Activated CD8-positive, alpha-beta memory T cell treated with anti-CD3 and anti-CD28 coated beads, Interleukin-2, amount 10 ng/mL, durations not matched to agents 7 days and 5 days (primary cell): Measurements from ENCODE around the gene TMEM72. TPM values are rescaled to one million over a fixed set of nuclear protein-coding genes. Genes with fewer than 3 reads are reported as not detected.

Source experiments
- ATAC-seq: fragments of 150-1000 bp; cut with Tn5 transposase; one replicate; pipeline ENCODE4 v1.10.0; 2021; ENCODE audit warnings: moderate library complexity
- CTCF ChIA-PET: fragments of 350-600 bp; sonication (Branson Sonifier 250); formaldehyde crosslinking; loops from one replicate; lab custom pipeline; 2021; ENCODE audit warnings: antibody characterized with exemption; lab: Charles Lee
- DNase-seq: peaks from one replicate; pipeline ENCODE4 v3.0.0-alpha.2; 2020
- H3K27ac Mint-ChIP-seq: one replicate; pipeline ENCODE4 v1.8.0; 2021; ENCODE audit warnings: mild to moderate bottlenecking, mixed read lengths
- H3K27me3 Mint-ChIP-seq: one replicate; pipeline ENCODE4 v1.8.0; 2021; ENCODE audit warnings: mixed read lengths
- H3K36me3 Mint-ChIP-seq: one replicate; pipeline ENCODE4 v1.8.0; 2021; ENCODE audit warnings: mild to moderate bottlenecking, mixed read lengths
- H3K4me1 Mint-ChIP-seq: one replicate; pipeline ENCODE4 v1.8.0; 2021; ENCODE audit warnings: mixed read lengths
- H3K4me3 Mint-ChIP-seq: one replicate; pipeline ENCODE4 v1.8.0; 2021; ENCODE audit warnings: mild to moderate bottlenecking, moderate library complexity, mixed read lengths
- H3K9me3 Mint-ChIP-seq: one replicate; pipeline ENCODE4 v1.8.0; 2022; ENCODE audit warnings: low read depth, mixed read lengths
- total RNA-seq, 2 experiments: library from RNA; stranded (reverse); gene quantifications; one replicate each; pipeline ENCODE4 v1.2.3, GENCODE V29; 2021

The TMEM72 gene
- total RNA-seq, 2 experiments from 2014 or later: not detected

- ATAC-seq: no peak
- H3K36me3 Mint-ChIP-seq: no peaks in the 10 kb centered on the region
- H3K4me3 Mint-ChIP-seq: no peak overlapping the region
- DNase-seq: no peak
- H3K9me3 Mint-ChIP-seq: no peaks in the 10 kb centered on the region
- H3K27me3 Mint-ChIP-seq: peaks cover 21% of the 10 kb centered on the region
- CTCF ChIA-PET: interaction anchor here (1.2 kb wide), 1 partner anchor 18 kb away, joined by 3 read pairs; no protein-coding TSS in a partner anchor
- H3K4me1 Mint-ChIP-seq: peaks cover 15% of the 10 kb centered on the region
- no peak overlapping the region for H3K27ac Mint-ChIP-seq
Measured at GRCh38 chr10:44914891-44915290, 3.8 kb downstream of the TMEM72 start.

- Mint-ChIP-seq H3K27me3 (peaks cover 21% of the 10 kb centered on the region), H3K4me1 (peaks cover 15% of the 10 kb centered on the region), H3K9me3 (no peaks in the 10 kb centered on the region), H3K27ac (no peak overlapping the region), H3K4me3 (no peak overlapping the region), H3K36me3 (no peaks in the 10 kb centered on the region)
- DNase-seq: no peak
- ATAC-seq: no peak
- CTCF ChIA-PET: no interaction called here
Measured at GRCh38 chr10:44916429-44916828, 5.3 kb downstream of the TMEM72 start.

- no peaks in the 10 kb centered on the region for H3K9me3 Mint-ChIP-seq
- CTCF ChIA-PET: no interaction called here
- no peak overlapping the region for H3K27ac Mint-ChIP-seq
- no peaks in the 10 kb centered on the region for H3K36me3 Mint-ChIP-seq
- DNase-seq: no peak
- H3K4me1 Mint-ChIP-seq: peaks cover 15% of the 10 kb centered on the region
- peaks cover 21% of the 10 kb centered on the region for H3K27me3 Mint-ChIP-seq
- H3K4me3 Mint-ChIP-seq: no peak overlapping the region
- no peak for ATAC-seq
Measured at GRCh38 chr10:44917848-44918247, 6.7 kb downstream of the TMEM72 start.

GRCh38 chr10:44920252-44920651 lies 9.1 kb downstream of the TMEM72 start:
- CTCF ChIA-PET: interaction anchor here (0.9 kb wide), 1 partner anchor 13 kb away, joined by 4 read pairs; no protein-coding TSS in a partner anchor
- DNase-seq: no peak
- ATAC-seq: no peak
- H3K27ac Mint-ChIP-seq: no peak overlapping the region
- no peak overlapping the region for H3K4me3 Mint-ChIP-seq
- no peaks in the 10 kb centered on the region for H3K36me3 Mint-ChIP-seq
- H3K27me3 Mint-ChIP-seq: peaks cover 21% of the 10 kb centered on the region
- H3K4me1 Mint-ChIP-seq: no peaks in the 10 kb centered on the region
- H3K9me3 Mint-ChIP-seq: no peaks in the 10 kb centered on the region

GRCh38 chr10:44921061-44921460 lies 9.9 kb downstream of the TMEM72 start:
- no peak overlapping the region for H3K27ac Mint-ChIP-seq
- no peaks in the 10 kb centered on the region for H3K9me3 Mint-ChIP-seq
- CTCF ChIA-PET: no interaction called here

GRCh38 chr10:44921506-44921905 lies 10.4 kb downstream of the TMEM72 start:
- Mint-ChIP-seq H3K4me3 (no peak overlapping the region), H3K36me3 (no peaks in the 10 kb centered on the region), H3K27me3 (peaks cover 20% of the 10 kb centered on the region), H3K4me1 (no peaks in the 10 kb centered on the region), H3K27ac (no peak overlapping the region), H3K9me3 (no peaks in the 10 kb centered on the region)
- CTCF ChIA-PET: no interaction called here
- ATAC-seq: no peak
- DNase-seq: peak; percentile 22

More at GRCh38 chr10:44921061-44921460, 9.9 kb downstream of the TMEM72 start:
- no peaks in the 10 kb centered on the region for H3K4me1 Mint-ChIP-seq
- ATAC-seq (no peak), DNase-seq (peak; percentile 32)
- peaks cover 21% of the 10 kb centered on the region for H3K27me3 Mint-ChIP-seq
- H3K36me3 Mint-ChIP-seq: no peaks in the 10 kb centered on the region
- no peak overlapping the region for H3K4me3 Mint-ChIP-seq

GRCh38 chr10:44922021-44922420 lies 10.9 kb downstream of the TMEM72 start:
- CTCF ChIA-PET: no interaction called here
- Mint-ChIP-seq H3K4me1 (no peaks in the 10 kb centered on the region), H3K4me3 (no peak overlapping the region), H3K27ac (no peak overlapping the region), H3K9me3 (no peaks in the 10 kb centered on the region), H3K27me3 (peaks cover 15% of the 10 kb centered on the region), H3K36me3 (no peaks in the 10 kb centered on the region)
- peak; percentile 16 for DNase-seq
- no peak for ATAC-seq

GRCh38 chr10:44922796-44923545 lies 11.8 kb downstream of the TMEM72 start:
- ATAC-seq (no peak), DNase-seq (peak; percentile 15)
- Mint-ChIP-seq H3K27ac (no peak overlapping the region), H3K9me3 (no peaks in the 10 kb centered on the region), H3K36me3 (no peaks in the 10 kb centered on the region), H3K4me1 (no peaks in the 10 kb centered on the region), H3K27me3 (peaks cover 8% of the 10 kb centered on the region), H3K4me3 (no peak overlapping the region)
- CTCF ChIA-PET: interaction anchor here (2.3 kb wide), 1 partner anchor 10 kb away, joined by 7 read pairs; no protein-coding TSS in a partner anchor

- ATAC-seq (no peak), DNase-seq (peak; percentile 18)
- H3K27ac Mint-ChIP-seq: no peak overlapping the region
- H3K9me3 Mint-ChIP-seq: no peaks in the 10 kb centered on the region
- H3K4me1 Mint-ChIP-seq: no peaks in the 10 kb centered on the region
- CTCF ChIA-PET: interaction anchor here (2.3 kb wide), 1 partner anchor 9 kb away, joined by 7 read pairs; no protein-coding TSS in a partner anchor
- H3K27me3 Mint-ChIP-seq: peaks cover 5% of the 10 kb centered on the region
- H3K4me3 Mint-ChIP-seq: no peak overlapping the region
- no peaks in the 10 kb centered on the region for H3K36me3 Mint-ChIP-seq
Measured at GRCh38 chr10:44923611-44924010, 12.5 kb downstream of the TMEM72 start.

- peak; percentile 38 for DNase-seq
- no peaks in the 10 kb centered on the region for H3K36me3 Mint-ChIP-seq
- H3K4me3 Mint-ChIP-seq: no peak overlapping the region
- no peaks in the 10 kb centered on the region for H3K9me3 Mint-ChIP-seq
- H3K27ac Mint-ChIP-seq: no peak overlapping the region
- ATAC-seq: no peak
- CTCF ChIA-PET: interaction anchor here (0.6 to 2.3 kb wide), 2 partner anchors 8 to 662 kb away, joined by 3 to 7 read pairs; no protein-coding TSS in a partner anchor
- no peaks in the 10 kb centered on the region for H3K4me1 Mint-ChIP-seq
- H3K27me3 Mint-ChIP-seq: peaks cover 5% of the 10 kb centered on the region
Measured at GRCh38 chr10:44924261-44925040, 13.3 kb downstream of the TMEM72 start.

GRCh38 chr10:44925224-44925623 lies 14.1 kb downstream of the TMEM72 start:
- H3K4me3 Mint-ChIP-seq: no peak overlapping the region
- H3K27me3 Mint-ChIP-seq: no peaks in the 10 kb centered on the region
- ATAC-seq (no peak), DNase-seq (peak; percentile 41)
- H3K27ac Mint-ChIP-seq: no peak overlapping the region
- CTCF ChIA-PET: interaction anchor here (2.3 kb wide), 1 partner anchor 8 kb away, joined by 7 read pairs; no protein-coding TSS in a partner anchor
- H3K36me3 Mint-ChIP-seq: no peaks in the 10 kb centered on the region
- no peaks in the 10 kb centered on the region for H3K9me3 Mint-ChIP-seq
- H3K4me1 Mint-ChIP-seq: no peaks in the 10 kb centered on the region

GRCh38 chr10:44925811-44926750 lies 14.9 kb downstream of the TMEM72 start:
- H3K27ac Mint-ChIP-seq: no peak overlapping the region
- no peak for ATAC-seq
- no peaks in the 10 kb centered on the region for H3K27me3 Mint-ChIP-seq
- no peaks in the 10 kb centered on the region for H3K4me1 Mint-ChIP-seq
- CTCF ChIA-PET: no interaction called here
- DNase-seq: no peak
- H3K4me3 Mint-ChIP-seq: no peak overlapping the region
- no peaks in the 10 kb centered on the region for H3K9me3 Mint-ChIP-seq
- no peaks in the 10 kb centered on the region for H3K36me3 Mint-ChIP-seq
